H1 (cell line): ENCODE results near the gene CBLL2. TPM values are rescaled to one million over a fixed set of nuclear protein-coding genes. Genes with fewer than 3 reads are reported as not detected.

Source experiments
- CTCF ChIA-PET: fragments of 300-600 bp; sonication (Branson Sonifier 250); formaldehyde crosslinking; loops from one replicate; lab custom pipeline; 2021; ENCODE audit not compliant: partially characterized antibody; lab: Charles Lee
- POLR2A ChIA-PET: fragments of 300-600 bp; sonication (Branson Sonifier 250); formaldehyde crosslinking; loops from one replicate; lab custom pipeline; 2021; ENCODE audit warnings: inconsistent platforms; ENCODE audit not compliant: partially characterized antibody; lab: Charles Lee
- DNase-seq, 2 experiments: peaks; one replicate each; pipeline versions ENCODE4 v3.0.0 to v3.0.0-alpha.2; 2010 to 2022; ENCODE audit warnings: low spot score in 2 of 2, low read depth in 1 of 2, mixed read lengths in 1 of 2
- FAIRE-seq: peaks from 2 replicates; lab custom pipeline; 2011; peaks lifted over from hg19 to GRCh38; lab: Jason Lieb, UNC
- H2AFZ ChIP-seq: 2 replicates; pipeline ENCODE4 v1.8.1; 2012; ENCODE audit warnings: low read length, inconsistent platforms
- H2AK5ac ChIP-seq: 2 replicates; pipeline ENCODE4 v1.6.1; 2013; ENCODE audit warnings: low read depth, low read length
- H2BK120ac ChIP-seq: replicated peaks from 2 replicates; pipeline ENCODE3; 2013; ENCODE audit warnings: low read depth, low read length, inconsistent platforms
- H2BK12ac ChIP-seq: 2 replicates; pipeline ENCODE4 v1.6.1; 2013; ENCODE audit warnings: low read depth, low read length
- H2BK15ac ChIP-seq: 2 replicates; pipeline ENCODE4 v1.6.1; 2013; ENCODE audit warnings: low read length
- H2BK20ac ChIP-seq: 2 replicates; pipeline ENCODE4 v1.6.1; 2013; ENCODE audit warnings: low read length
- H2BK5ac ChIP-seq: 2 replicates; pipeline ENCODE4 v1.6.1; 2013; ENCODE audit warnings: low read depth, low read length
- H3K14ac ChIP-seq: 2 replicates; pipeline ENCODE4 v1.6.1; 2013; ENCODE audit warnings: inconsistent platforms; ENCODE audit not compliant: insufficient read length
- H3K18ac ChIP-seq: 2 replicates; pipeline ENCODE4 v1.6.1; 2013; ENCODE audit warnings: low read length; ENCODE audit errors: extremely low read depth
- H3K23ac ChIP-seq: 2 replicates; pipeline ENCODE4 v1.6.1; 2013; ENCODE audit warnings: inconsistent platforms; ENCODE audit not compliant: insufficient read length
- H3K23me2 ChIP-seq: 2 replicates; pipeline ENCODE4 v1.6.1; 2013; ENCODE audit warnings: low read depth, low read length
- H3K27ac ChIP-seq: 2 replicates; pipeline ENCODE4 v1.6.1; 2011; ENCODE audit warnings: low read depth, low read length, inconsistent platforms
- H3K27me3 ChIP-seq, 4 experiments: replicated peaks in 1 of 4; 1 replicate in 1 of 4; 2 replicates in 3 of 4; pipeline versions ENCODE4 v1.6.1 to v1.8.1; 2011 to 2013; ENCODE audit warnings: low read length in 3 of 4, mild to moderate bottlenecking in 3 of 4, inconsistent platforms in 2 of 4, mixed read lengths in 2 of 4, moderate library complexity in 1 of 4; ENCODE audit not compliant: control insufficient read depth in 3 of 4, insufficient read depth in 3 of 4; ENCODE audit errors: extremely low read depth in 1 of 4
- H3K36me3 ChIP-seq, 4 experiments: 2 replicates each; pipeline versions ENCODE4 v1.6.1 to v1.8.1; 2011 to 2013; ENCODE audit warnings: mild to moderate bottlenecking in 4 of 4, low read length in 3 of 4, moderate library complexity in 2 of 4, control low read depth in 1 of 4, inconsistent platforms in 1 of 4; ENCODE audit not compliant: insufficient read depth in 4 of 4, control insufficient read depth in 2 of 4
- H3K4ac ChIP-seq: replicated peaks from 2 replicates; pipeline ENCODE3; 2013; ENCODE audit warnings: low read length, low read depth, mixed read lengths, inconsistent platforms; ENCODE audit not compliant: insufficient read length
- H3K4me1 ChIP-seq, 4 experiments: replicated peaks in 1 of 4; 1 replicate in 1 of 4; 2 replicates in 3 of 4; pipeline versions ENCODE4 v1.6.1 to v1.8.1; 2011 to 2013; ENCODE audit warnings: low read length in 3 of 4, inconsistent platforms in 2 of 4, mixed read lengths in 1 of 4; ENCODE audit not compliant: insufficient read depth in 4 of 4, control insufficient read depth in 3 of 4
- H3K4me2 ChIP-seq, 2 experiments: 2 replicates each; pipeline versions ENCODE4 v1.6.1 to v1.8.1; 2011 to 2013; ENCODE audit warnings: low read depth in 2 of 2, low read length in 2 of 2, control low read depth in 1 of 2, inconsistent platforms in 1 of 2, mild to moderate bottlenecking in 1 of 2; ENCODE audit not compliant: insufficient read depth in 1 of 2
- H3K4me3 ChIP-seq, 4 experiments: fragments of 200-600, 300-600 bp in 1 of 4; sonication (generic), shearing (Covaris generic), sonication (Bioruptor Twin) in 1 of 4; 2 replicates each; pipeline versions ENCODE4 v1.5.1 to v1.8.1; 2011 to 2016; ENCODE audit warnings: low read length in 4 of 4, low read depth in 3 of 4, control low read depth in 2 of 4, inconsistent platforms in 2 of 4, mild to moderate bottlenecking in 2 of 4, mixed read lengths in 1 of 4, moderate library complexity in 1 of 4; ENCODE audit not compliant: insufficient read depth in 2 of 4; ENCODE audit errors: extremely low read depth in 1 of 4
- H3K56ac ChIP-seq: replicated peaks from 2 replicates; pipeline ENCODE3; 2013; ENCODE audit warnings: low read depth, mild to moderate bottlenecking, mixed read lengths, low read length, inconsistent platforms; ENCODE audit not compliant: insufficient read length
- H3K79me1 ChIP-seq: 2 replicates; pipeline ENCODE4 v1.6.1; 2013; ENCODE audit warnings: low read depth, low read length, control low read depth
- H3K79me2 ChIP-seq, 2 experiments: 2 replicates each; pipeline versions ENCODE4 v1.6.1 to v1.8.1; 2012 to 2013; ENCODE audit warnings: low read length in 2 of 2, mild to moderate bottlenecking in 2 of 2, inconsistent platforms in 1 of 2; ENCODE audit not compliant: insufficient read depth in 2 of 2, control insufficient read depth in 1 of 2
- H3K9ac ChIP-seq, 4 experiments: replicated peaks in 1 of 4; 1 replicate in 1 of 4; 2 replicates in 3 of 4; pipeline versions ENCODE4 v1.6.1 to v1.8.1; 2011 to 2013; ENCODE audit warnings: low read depth in 3 of 4, low read length in 3 of 4, control low read depth in 2 of 4, mild to moderate bottlenecking in 2 of 4, moderate library complexity in 2 of 4, inconsistent platforms in 1 of 4; ENCODE audit errors: extremely low read depth in 1 of 4
- H3K9me3 ChIP-seq, 2 experiments: 2 replicates each; pipeline versions ENCODE4 v1.6.1 to v1.8.1; 2012 to 2013; ENCODE audit warnings: mild to moderate bottlenecking in 2 of 2, moderate library complexity in 2 of 2, control low read depth in 1 of 2, inconsistent platforms in 1 of 2, low read depth in 1 of 2, low read length in 1 of 2, mixed read lengths in 1 of 2; ENCODE audit not compliant: insufficient read depth in 2 of 2
- H4K20me1 ChIP-seq, 2 experiments: replicated peaks in 1 of 2; 2 replicates each; pipeline versions ENCODE3 to v1.8.1; 2011 to 2013; ENCODE audit warnings: inconsistent platforms in 2 of 2, low read length in 2 of 2, mild to moderate bottlenecking in 1 of 2; ENCODE audit not compliant: insufficient read depth in 2 of 2, control insufficient read depth in 1 of 2
- H4K5ac ChIP-seq: 2 replicates; pipeline ENCODE4 v1.6.1; 2013; ENCODE audit warnings: low read length, low read depth, mixed read lengths, inconsistent platforms; ENCODE audit not compliant: insufficient read length
- H4K8ac ChIP-seq: 2 replicates; pipeline ENCODE4 v1.8.0; 2013; ENCODE audit warnings: mild to moderate bottlenecking, moderate library complexity, low read length, inconsistent platforms; ENCODE audit not compliant: insufficient read depth; ENCODE audit errors: extremely low read depth
- H4K91ac ChIP-seq: replicated peaks from 2 replicates; pipeline ENCODE3; 2013; ENCODE audit warnings: low read length, mixed read lengths, inconsistent platforms; ENCODE audit not compliant: insufficient read length
- BACH1 ChIP-seq: IDR thresholded peaks from 2 replicates; pipeline ENCODE4 v1.6.1; 2012; ENCODE audit warnings: low read length, improper control_type of control experiment
- BCL11A ChIP-seq, 2 experiments: IDR thresholded peaks; one replicate each; pipeline ENCODE4 v1.6.1; 2011; ENCODE audit warnings: low read depth in 2 of 2, low read length in 2 of 2, mild to moderate bottlenecking in 2 of 2
- CEBPB ChIP-seq: IDR thresholded peaks from 2 replicates; pipeline ENCODE4 v1.6.1; 2012; ENCODE audit warnings: low read depth, low read length
- CHD2 ChIP-seq: IDR thresholded peaks from 2 replicates; pipeline ENCODE4 v1.6.1; 2012; ENCODE audit warnings: low read length, improper control_type of control experiment
- CREB1 ChIP-seq: IDR thresholded peaks from 2 replicates; pipeline ENCODE4 v1.6.1; 2012; ENCODE audit warnings: inconsistent platforms
- GABPA ChIP-seq: IDR thresholded peaks from 2 replicates; pipeline ENCODE4 v1.6.1; 2011; ENCODE audit warnings: mild to moderate bottlenecking, low read length, moderate library complexity, borderline replicate concordance; ENCODE audit not compliant: insufficient read depth
- GTF2F1 ChIP-seq: IDR thresholded peaks from 2 replicates; pipeline ENCODE4 v1.6.1; 2012; ENCODE audit warnings: low read depth, low read length, improper control_type of control experiment, borderline replicate concordance
- JUND ChIP-seq: IDR thresholded peaks from 2 replicates; pipeline ENCODE4 v1.6.1; 2011; ENCODE audit warnings: mild to moderate bottlenecking, improper control_type of control experiment, low read length
- KDM5A ChIP-seq: fragments of 200-600 bp; IDR thresholded peaks from 2 replicates; pipeline ENCODE4 v1.7.1; 2012; ENCODE audit warnings: mild to moderate bottlenecking, low read length, inconsistent platforms, mixed read lengths
- RBBP5 ChIP-seq: IDR thresholded peaks from 2 replicates; pipeline ENCODE4 v1.7.1; 2012; ENCODE audit warnings: low read depth, mild to moderate bottlenecking, inconsistent platforms, low read length, moderate library complexity, borderline replicate concordance
- RFX5 ChIP-seq: IDR thresholded peaks from 2 replicates; pipeline ENCODE4 v1.6.1; 2011; ENCODE audit warnings: low read depth, low read length, improper control_type of control experiment, borderline replicate concordance
- SAP30 ChIP-seq: fragments of 300-600 bp; sonication (generic); IDR thresholded peaks from 2 replicates; pipeline ENCODE4 v1.7.1; 2012; ENCODE audit warnings: low read length, moderate library complexity, mild to moderate bottlenecking, inconsistent platforms; ENCODE audit not compliant: insufficient read depth, insufficient replicate concordance
- SIRT6 ChIP-seq: IDR thresholded peaks from one replicate; pipeline ENCODE4 v1.7.1; 2012; ENCODE audit warnings: low read length, inconsistent platforms
- TAF1 ChIP-seq: IDR thresholded peaks from 2 replicates; pipeline ENCODE4 v1.6.1; 2011; ENCODE audit warnings: mild to moderate bottlenecking, low read depth, low read length
- TCF12 ChIP-seq: IDR thresholded peaks from 2 replicates; pipeline ENCODE4 v1.6.1; 2011; ENCODE audit warnings: low read depth, mild to moderate bottlenecking, low read length
- TEAD4 ChIP-seq: IDR thresholded peaks from 2 replicates; pipeline ENCODE4 v1.6.1; 2012; ENCODE audit warnings: low read depth, low read length, inconsistent platforms, mixed read lengths
- YY1 ChIP-seq: IDR thresholded peaks from 2 replicates; pipeline ENCODE4 v1.6.1; 2011; ENCODE audit warnings: low read depth, mild to moderate bottlenecking, low read length
- WGBS, 2 experiments: shearing (Covaris generic) in 1 of 2; methylation state at CpG; one replicate each; pipeline versions ENCODE4 v1.1.6 to v1.1.7; 2013 to 2015; ENCODE audit warnings: low lambda C conversion rate in 2 of 2, mixed read lengths in 2 of 2, inconsistent platforms in 1 of 2, low coverage in 1 of 2, missing lambda C conversion rate in 1 of 2; ENCODE audit not compliant: insufficient replicate concordance in 2 of 2, insufficient coverage in 1 of 2, insufficient read length in 1 of 2; ENCODE audit errors: extremely low coverage in 1 of 2, missing lambda C conversion rate in 1 of 2; 5-methylcytosine and 5-hydroxymethylcytosine counted together
- polyA plus RNA-seq, 7 experiments: library from polyadenylated mRNA; depleted of rRNA in 3 of 7; stranded (reverse) in 5 of 7; unstranded in 2 of 7; fragments of >200 nt in 5 of 7; fragments of 200-250 nt in 2 of 7; gene quantifications; 1 replicate in 5 of 7; 2 replicates in 1 of 7; 4 replicates in 1 of 7; pipeline versions ENCODE4 v1.2.1 to v1.2.3, GENCODE V29; 2011 to 2013; ENCODE audit warnings: missing spikeins in 2 of 7, mixed read lengths in 2 of 7
- total RNA-seq: library from RNA; stranded (reverse); fragmentation: NEBNext Ultra II Directional; extraction: Animal tissue kit (Norgen Biotek cat#: 25700); gene quantifications from 2 replicates; pipeline ENCODE4 v1.2.1, GENCODE V29; 2021

Gene CBLL2
- total and polyA plus RNA-seq, 2 of the 8 experiments (the other 6 are each of a cell fraction or from before 2014, with no cell fraction given), result not detected

- Histone ChIP-seq H2AFZ (no peak overlapping the region), H3K27ac (no peak overlapping the region), H2BK120ac (no peak overlapping the region), H4K5ac (no peak overlapping the region), H3K4me1 (no peaks in the 10 kb centered on the region), H3K4ac (no peak overlapping the region), H3K14ac (no peak overlapping the region), H4K91ac (no peak overlapping the region), H3K4me2 (no peak overlapping the region), H3K23ac (no peak overlapping the region), H3K79me1 (no peaks in the 10 kb centered on the region), H3K9ac (no peak overlapping the region), H3K23me2 (no peaks in the 10 kb centered on the region), H3K4me3 (no peak overlapping the region), H3K56ac (no peak overlapping the region), H3K79me2 (no peaks in the 10 kb centered on the region), H3K27me3 (no peaks in the 10 kb centered on the region), H2AK5ac (no peak overlapping the region), H4K8ac (no peak overlapping the region), H2BK15ac (no peak overlapping the region), H3K18ac (no peak overlapping the region), H2BK20ac (no peak overlapping the region), H2BK12ac (no peak overlapping the region), H3K36me3 (no peaks in the 10 kb centered on the region), H4K20me1 (no peaks in the 10 kb centered on the region), H3K9me3 (no peaks in the 10 kb centered on the region), H2BK5ac (no peak overlapping the region)
- 95% methylated on average over 6 of the region's 6 CpGs; no CpG with 5 or more reads in 1 of the 2 experiments for WGBS, 2 experiments
- FAIRE-seq, result no peak
- POLR2A ChIA-PET, result no interaction called here
- DNase-seq, result no peak
- CTCF ChIA-PET, result interaction anchor here (0.6 kb wide), 1 partner anchor 114 kb away, joined by 3 read pairs; no protein-coding TSS in a partner anchor
- TF ChIP-seq SAP30, result no peak
- TF ChIP-seq TAF1, result no peak
- TF ChIP-seq CHD2, result no peak
- no peak for TF ChIP-seq RBBP5
- no peak for TF ChIP-seq TEAD4
- no peak for TF ChIP-seq CEBPB
- TF ChIP-seq RFX5, result no peak
- TF ChIP-seq GABPA, result no peak
- no peak for TF ChIP-seq SIRT6
- no peak for TF ChIP-seq GTF2F1
- no peak for TF ChIP-seq YY1
- no peak for TF ChIP-seq CREB1
- TF ChIP-seq BCL11A (IDR thresholded peaks at IDR 0.05; ENCODE audit: low read depth in 2 of 2, low read length in 2 of 2), result no peak
- no peak for TF ChIP-seq JUND
- no peak for TF ChIP-seq KDM5A
- TF ChIP-seq BACH1, result no peak
- TF ChIP-seq TCF12, result no peak
Observed at GRCh38 chrX:22268706-22269105, 4.0 kb upstream of the CBLL2 start.
